GM12865 (cell line): Measurements from ENCODE around the gene ENDOV.

Experiments
- DNase-seq: peaks from one replicate; pipeline ENCODE4 v3.0.0; 2010; ENCODE audit warnings: low read depth
- H3K4me3 ChIP-seq: 2 replicates; pipeline ENCODE4 v1.5.1; 2011; ENCODE audit warnings: mild to moderate bottlenecking, low read depth, low read length, control low read depth
- TF ChIP-seq, protein P1 (sequence below): IDR thresholded peaks from 2 replicates; pipeline ENCODE4 v1.5.1; 2011; ENCODE audit warnings: low read length, control low read depth, low read depth, inconsistent platforms; ENCODE audit not compliant: insufficient read depth; ENCODE audit errors: missing control alignments

ENDOV gene

DNA sequence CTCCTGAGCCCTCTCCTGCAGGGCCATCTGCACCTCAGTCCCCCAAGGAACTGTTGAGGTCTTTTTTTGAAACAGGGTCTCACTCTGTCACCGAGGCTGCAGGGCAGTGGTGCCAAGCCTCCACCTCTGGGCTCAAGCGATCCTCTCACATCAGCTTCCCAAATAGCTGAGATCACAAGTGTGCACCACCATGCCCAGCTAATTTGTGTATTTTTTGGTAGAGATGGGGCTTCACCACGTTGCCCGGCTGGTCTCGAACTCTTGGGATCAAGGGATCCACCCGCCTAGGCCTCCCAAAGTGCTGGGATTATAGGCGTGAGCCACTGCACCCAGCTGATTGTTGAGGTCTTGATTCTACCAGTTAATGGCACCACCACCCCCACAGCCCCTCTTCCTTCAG lies 27.9 kb upstream of the ENDOV start:
- no peak for DNase-seq
- H3K4me3 ChIP-seq, result no peak overlapping the region
- TF ChIP-seq, protein P1, sequence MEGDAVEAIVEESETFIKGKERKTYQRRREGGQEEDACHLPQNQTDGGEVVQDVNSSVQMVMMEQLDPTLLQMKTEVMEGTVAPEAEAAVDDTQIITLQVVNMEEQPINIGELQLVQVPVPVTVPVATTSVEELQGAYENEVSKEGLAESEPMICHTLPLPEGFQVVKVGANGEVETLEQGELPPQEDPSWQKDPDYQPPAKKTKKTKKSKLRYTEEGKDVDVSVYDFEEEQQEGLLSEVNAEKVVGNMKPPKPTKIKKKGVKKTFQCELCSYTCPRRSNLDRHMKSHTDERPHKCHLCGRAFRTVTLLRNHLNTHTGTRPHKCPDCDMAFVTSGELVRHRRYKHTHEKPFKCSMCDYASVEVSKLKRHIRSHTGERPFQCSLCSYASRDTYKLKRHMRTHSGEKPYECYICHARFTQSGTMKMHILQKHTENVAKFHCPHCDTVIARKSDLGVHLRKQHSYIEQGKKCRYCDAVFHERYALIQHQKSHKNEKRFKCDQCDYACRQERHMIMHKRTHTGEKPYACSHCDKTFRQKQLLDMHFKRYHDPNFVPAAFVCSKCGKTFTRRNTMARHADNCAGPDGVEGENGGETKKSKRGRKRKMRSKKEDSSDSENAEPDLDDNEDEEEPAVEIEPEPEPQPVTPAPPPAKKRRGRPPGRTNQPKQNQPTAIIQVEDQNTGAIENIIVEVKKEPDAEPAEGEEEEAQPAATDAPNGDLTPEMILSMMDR, result no peak

DNA sequence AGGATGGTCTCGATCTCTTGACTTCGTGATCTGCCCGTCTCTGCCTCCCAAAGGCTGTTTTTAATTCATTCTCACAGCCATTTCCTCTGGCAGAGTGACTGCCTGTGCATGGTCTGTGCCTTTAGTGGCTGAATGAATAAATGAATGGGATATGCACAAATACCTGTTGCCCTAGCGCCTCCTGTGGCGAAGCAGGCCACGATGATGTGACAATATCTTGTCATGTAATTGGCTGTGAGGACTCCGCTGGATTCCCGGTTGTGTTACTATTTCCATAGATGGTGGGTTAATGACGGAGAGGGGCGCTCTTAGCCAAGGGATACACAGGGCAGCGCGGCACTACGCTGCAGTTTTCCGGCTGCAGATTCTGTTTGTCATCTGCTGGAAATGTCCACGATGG lies 26.8 kb upstream of the ENDOV start:
- TF ChIP-seq, protein P1, result no peak
- DNase-seq, result no peak
- no peak overlapping the region for H3K4me3 ChIP-seq

GRCh38 chr17:80388601-80389000 lies 26.4 kb upstream of the ENDOV start:
- no peak overlapping the region for H3K4me3 ChIP-seq
- TF ChIP-seq, protein P1, result no peak
- no peak for DNase-seq

DNA sequence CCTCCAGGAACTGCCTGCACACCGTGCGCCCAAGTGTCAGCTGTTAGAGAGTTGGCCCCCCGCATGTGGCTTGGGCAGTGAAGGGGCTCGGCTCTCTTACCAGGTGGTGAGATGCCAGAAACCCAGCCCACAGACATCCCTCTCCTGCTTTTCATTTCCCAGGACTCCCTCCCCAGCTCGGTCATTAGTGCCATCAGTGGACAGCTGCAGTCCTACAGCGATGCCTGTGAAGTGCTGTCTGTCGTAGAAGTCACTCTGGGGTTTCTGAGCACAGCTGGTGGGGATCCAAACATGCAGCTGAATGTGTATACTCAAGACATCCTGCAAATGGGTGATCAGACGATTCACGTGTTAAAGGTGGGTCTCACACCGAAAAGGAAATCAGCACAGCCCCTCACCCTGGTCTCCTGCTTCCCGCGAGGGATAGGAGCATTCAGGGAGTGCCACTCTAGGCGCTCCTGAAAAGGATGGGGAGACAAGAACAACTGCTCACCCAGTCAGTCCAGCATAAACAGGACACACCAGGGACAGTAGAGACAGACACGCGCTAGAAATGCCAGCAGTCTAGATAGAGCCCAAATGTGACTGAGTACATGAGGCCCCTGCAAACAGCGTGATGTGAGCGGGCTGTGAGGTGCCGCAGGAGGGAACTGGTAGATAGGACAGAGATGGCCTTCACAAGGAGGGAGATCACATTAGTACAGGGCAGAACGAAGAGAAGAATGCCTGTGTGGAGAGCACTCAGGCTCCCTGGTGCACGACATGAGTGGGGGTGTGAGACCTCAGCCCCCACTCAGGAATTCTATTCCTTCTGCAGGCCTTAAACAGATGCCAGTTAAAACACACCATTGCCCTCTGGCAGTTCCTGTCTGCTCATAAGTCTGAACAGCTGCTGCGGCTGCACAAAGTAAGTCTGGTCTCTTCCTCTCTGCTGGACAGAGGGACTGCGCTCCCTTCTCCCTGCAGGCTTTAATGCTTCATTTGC lies 25.7 kb upstream of the ENDOV start:
- no peak overlapping the region for H3K4me3 ChIP-seq
- TF ChIP-seq, protein P1, result no peak
- DNase-seq, result no peak

DNA sequence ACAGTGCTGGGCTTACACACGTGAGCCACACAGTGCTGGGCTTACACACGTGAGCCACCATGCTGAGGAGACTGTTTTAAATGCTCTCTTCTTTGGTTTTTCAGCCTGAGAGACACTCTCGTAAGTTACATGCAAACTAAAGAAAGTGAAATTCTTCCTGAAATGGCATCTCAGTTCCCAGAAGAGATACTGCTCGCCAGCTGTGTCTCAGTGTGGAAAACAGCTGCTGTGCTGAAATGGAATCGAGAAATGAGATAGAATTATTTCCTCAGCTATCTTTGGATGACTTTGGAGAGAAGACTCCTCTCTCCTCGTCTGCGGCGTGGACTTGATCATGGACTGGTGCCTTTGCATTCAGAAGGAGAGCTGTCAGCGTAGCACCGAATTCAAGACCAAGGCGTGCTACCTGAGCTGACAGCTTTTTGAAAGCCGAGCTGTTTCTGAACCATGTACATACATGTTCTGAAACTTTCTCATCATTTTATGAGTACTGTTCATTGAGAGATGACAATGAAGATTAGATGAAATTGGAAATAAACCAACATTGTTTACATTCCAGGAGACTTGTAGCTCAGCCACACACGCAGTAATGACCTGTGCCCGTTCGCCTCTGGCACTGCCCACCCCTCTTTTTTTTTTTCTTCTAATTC lies 21.6 kb upstream of the ENDOV start:
- TF ChIP-seq, protein P1, result no peak
- H3K4me3 ChIP-seq, result no peak overlapping the region
- no peak for DNase-seq

- H3K4me3 ChIP-seq, result no peak overlapping the region
- TF ChIP-seq, protein P1, result no peak
- DNase-seq, result no peak
Observed at GRCh38 chr17:80393961-80394360, 21.0 kb upstream of the ENDOV start.
